HG03103 (cell line): ENCODE measurements around the gene CXCL8.
"Not testable (repeated sequence)": the region's sequence is repeated elsewhere in the genome, so short reads cannot be mapped to it uniquely, and the experiment has no call there.

Source experiments
- ATAC-seq: cut with Tn5 transposase; IDR thresholded peaks from one replicate; pipeline ENCODE4 v1.9.1; 2021; ENCODE audit warnings: low read depth; ENCODE audit not compliant: unreplicated experiment

Gene CXCL8

GRCh38 chr4:73740353-73740778 lies at the start of gene CXCL8:
CXCL8 (plus strand) TSS chr4:73740569; CDS start chr4:73740659, 90 bp downstream.
- ATAC-seq, result no peak

DNA sequence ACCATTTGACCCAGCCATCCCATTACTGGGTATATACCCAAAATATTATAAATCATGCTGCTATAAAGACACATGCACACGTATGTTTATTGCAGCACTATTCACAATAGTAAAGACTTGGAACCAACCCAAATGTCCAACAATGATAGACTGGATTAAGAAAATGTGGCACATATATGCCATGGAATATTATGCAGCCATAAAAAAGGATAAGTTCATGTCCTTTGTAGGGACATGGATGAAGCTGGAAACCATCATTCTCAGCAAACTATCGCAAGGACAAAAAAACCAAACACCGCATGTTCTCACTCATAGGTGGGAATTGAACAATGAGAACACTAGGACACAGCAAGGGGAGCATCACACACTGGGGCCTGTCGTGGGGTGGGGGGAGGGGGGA lies 49.2 kb upstream of the CXCL8 start:
- ATAC-seq, result not testable (repeated sequence)

GRCh38 chr4:73691759-73692158 lies 48.6 kb upstream of the CXCL8 start:
- no peak for ATAC-seq

DNA sequence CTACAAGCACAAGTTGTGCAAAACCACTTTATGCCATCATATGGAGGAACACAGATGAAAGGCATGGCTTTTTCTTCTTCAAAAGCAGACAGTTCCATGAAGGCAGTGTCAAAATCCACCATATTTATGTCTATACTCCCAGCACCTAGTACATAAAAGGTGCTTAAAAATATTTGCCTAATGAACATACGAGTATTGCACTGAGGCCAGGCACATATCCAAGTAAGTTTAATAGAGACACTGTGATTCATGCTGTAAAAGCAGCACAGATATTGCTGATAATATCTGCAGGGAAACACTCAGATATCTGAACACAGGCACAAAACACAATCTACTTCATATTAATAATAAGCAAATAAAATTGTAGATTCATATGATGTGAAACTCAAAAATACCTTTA lies 48.1 kb upstream of the CXCL8 start:
- no peak for ATAC-seq

DNA sequence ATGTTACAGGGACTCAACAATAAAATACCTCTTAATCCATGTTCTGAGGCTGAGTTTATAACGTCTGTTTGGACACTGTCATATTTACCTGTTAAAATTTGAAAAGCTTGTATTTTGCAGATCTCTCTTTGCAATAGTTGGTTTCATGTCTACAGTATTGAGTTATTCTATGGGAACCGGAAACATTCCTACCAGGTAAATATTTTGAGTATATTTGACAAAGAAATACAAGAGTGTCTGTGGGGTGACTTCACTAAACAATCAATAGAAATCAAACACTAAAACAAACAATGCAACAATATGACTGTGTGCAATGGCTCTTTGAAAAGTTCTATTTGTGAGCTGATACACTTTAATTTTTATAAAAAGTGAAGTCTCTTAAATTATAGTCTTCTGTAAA lies 47.7 kb upstream of the CXCL8 start:
- no peak for ATAC-seq

- no peak for ATAC-seq
Observed at GRCh38 chr4:73693811-73694210, 46.6 kb upstream of the CXCL8 start.

DNA sequence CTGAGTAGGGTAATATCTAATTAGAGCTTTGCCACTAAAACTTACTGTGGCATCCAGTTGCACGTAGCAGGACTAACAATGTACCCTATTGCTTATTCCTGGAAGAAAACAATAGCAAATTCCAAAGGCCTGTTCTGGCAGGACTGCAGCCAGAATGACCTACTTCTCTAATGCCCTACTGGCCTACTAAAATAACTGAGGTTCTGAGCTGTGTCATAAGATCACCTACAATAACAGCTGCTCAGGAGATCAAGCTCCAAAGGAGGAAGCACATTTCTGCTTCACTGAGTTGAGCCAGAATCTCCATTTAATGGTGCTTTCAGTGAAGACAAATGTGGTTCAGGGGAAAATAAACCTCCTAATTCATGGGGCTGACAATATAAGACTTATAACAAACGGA lies 42.2 kb upstream of the CXCL8 start:
- no peak for ATAC-seq

- no peak for ATAC-seq
Observed at GRCh38 chr4:73701116-73701515, 39.3 kb upstream of the CXCL8 start.

GRCh38 chr4:73702796-73703287 lies 37.5 kb upstream of the CXCL8 start:
- no peak for ATAC-seq

GRCh38 chr4:73703320-73703719 lies 37.0 kb upstream of the CXCL8 start:
- ATAC-seq, result no peak

GRCh38 chr4:73704314-73705055 lies 35.9 kb upstream of the CXCL8 start:
- no peak for ATAC-seq

DNA sequence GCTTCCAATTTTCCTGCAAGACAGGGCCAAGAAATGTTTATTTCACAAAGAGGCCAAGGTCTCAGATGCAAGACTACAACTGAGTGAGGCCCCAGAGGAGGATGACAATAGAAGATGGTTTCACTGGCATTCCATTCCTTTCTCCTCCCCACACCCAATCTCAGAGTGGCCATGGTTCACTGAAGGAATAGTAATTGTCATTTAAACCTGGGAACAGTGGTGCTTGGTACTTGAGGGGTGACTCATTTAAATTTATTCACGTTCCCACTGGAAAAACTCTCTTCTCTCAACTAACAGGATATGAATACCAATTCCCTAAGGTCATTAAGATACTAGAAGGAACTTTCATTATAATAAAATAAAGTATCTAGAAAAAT lies 35.3 kb upstream of the CXCL8 start:
- no peak for ATAC-seq

- ATAC-seq, result no peak
Observed at GRCh38 chr4:73705721-73706120, 34.6 kb upstream of the CXCL8 start.

DNA sequence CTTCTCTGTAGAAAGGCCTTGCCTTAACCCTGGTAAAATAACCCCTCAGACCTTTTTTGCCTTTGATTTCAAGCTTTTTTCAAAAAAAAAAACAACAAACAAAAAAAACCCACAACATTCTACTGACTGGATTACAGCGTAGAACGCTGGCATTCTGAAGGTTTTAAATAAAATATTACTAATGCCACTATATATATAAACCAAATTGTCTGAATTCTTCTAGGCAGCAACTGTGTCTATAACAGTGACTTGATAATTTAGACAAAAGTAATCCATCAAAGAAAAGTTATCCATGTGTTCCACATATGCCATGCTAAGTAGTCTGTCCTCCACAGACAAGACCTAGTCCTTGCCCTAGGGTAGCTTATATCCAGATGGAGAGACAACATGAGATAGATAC lies 33.6 kb upstream of the CXCL8 start:
- ATAC-seq, result no peak

DNA sequence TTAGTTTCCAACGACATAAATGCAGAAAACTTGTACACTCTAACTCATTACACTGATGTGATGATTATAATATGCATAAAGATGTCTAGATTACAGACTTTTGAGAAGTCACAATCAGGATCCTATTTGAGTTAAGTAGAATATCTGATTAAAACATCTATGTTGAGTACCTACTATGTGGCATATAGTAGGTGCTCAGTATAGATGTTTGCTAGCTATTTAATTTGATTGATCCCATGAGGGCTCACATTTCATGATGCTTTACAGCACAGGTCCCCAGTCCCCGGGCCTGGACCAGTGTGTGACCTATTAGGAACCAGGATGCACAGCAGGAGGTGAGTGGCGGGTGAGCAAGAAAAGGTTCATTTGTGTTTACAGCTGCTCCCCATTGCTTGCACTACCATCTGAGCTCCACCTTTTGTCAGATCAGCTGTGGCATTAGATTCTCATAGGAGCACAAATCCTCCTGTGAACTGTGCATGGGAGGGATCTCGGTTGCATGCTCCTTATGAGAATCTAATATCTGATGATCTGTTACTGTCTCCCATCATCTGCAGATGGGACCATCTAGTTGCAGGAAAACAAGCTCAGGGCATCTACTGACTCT lies 33.0 kb upstream of the CXCL8 start:
- no peak for ATAC-seq

GRCh38 chr4:73707918-73708577 lies 32.3 kb upstream of the CXCL8 start:
- no peak for ATAC-seq

- no peak for ATAC-seq
Observed at GRCh38 chr4:73709451-73710033, 30.8 kb upstream of the CXCL8 start.

DNA sequence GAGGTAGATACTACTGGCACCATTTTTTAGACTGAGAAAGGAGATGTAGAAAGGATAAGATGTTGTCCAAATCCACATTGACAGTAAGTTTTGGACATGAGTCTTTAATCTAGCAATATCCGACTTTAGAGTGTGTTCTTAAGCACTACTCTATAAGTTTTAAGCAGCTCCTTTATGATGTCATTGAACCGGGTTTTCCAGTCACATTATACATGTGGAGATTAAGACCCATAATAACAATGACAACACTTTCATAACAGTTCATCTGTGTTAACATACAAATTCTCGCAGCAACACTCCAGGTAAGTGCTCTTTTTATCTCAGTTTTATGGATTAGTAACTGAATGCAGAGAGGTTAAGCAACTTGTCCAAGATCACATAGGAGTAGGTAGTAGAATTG lies 30.3 kb upstream of the CXCL8 start:
- no peak for ATAC-seq

DNA sequence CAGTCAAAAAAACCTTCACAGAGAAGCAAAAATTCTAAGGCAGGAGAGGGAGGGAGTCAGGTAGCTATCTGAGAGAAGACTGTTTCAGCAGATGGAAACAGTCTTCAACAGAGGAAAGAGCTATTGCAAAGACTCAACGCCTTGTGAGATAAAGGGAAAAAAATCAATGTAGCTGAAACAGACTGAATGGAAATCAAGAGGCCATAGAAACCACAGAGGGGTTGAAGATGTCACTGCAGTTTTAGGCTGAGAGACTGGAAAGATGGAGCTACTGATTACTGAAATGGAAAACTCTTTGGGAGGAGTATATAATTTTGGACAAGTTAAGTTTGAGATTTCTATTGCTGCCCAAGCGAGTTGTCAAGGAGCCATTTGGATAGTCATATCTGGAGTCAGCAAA lies 28.4 kb upstream of the CXCL8 start:
- no peak for ATAC-seq

GRCh38 chr4:73713650-73714049 lies 26.7 kb upstream of the CXCL8 start:
- no peak for ATAC-seq

DNA sequence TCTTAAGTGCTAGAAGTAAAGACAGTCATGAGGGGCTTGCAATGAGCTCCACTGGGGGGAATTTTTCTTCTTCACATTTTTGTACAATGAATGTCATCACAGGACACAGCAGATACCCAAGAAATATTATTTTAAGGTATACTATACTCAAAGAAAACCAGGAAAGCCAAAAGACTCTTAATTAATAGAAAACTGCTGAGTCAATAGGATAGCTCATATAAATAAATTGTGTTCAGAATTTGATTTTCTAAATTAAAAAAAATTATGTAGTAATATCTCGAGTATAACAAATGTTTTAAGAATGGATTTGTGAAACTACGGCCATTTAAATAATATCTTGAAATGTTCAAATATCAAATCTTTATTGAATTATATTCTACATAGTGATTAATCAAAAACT lies 25.7 kb upstream of the CXCL8 start:
- ATAC-seq, result no peak
